Measurements from ENCODE around the gene DPP7. TPM values are rescaled to one million over a fixed set of nuclear protein-coding genes. Genes with fewer than 3 reads are reported as not detected.

Gene DPP7
- total and polyA plus RNA-seq, 2 of the 4 experiments (the other 2 are of a cell fraction) = 14.9 to 76.4 TPM

- 0 out of 2 replicates have a peak overlapping the region, but pooled peaks have one; percentile 76 for H3K4me3 ChIP-seq (ENCODE audit: insufficient read depth, low read depth, low read length)
- H3K4me2 ChIP-seq (ENCODE audit: low read depth, low read length) = peak overlapping the region; percentile 86
- H3K4me1 ChIP-seq (ENCODE audit: control insufficient read depth, insufficient read depth, low read length) = peaks cover 12% of the 10 kb centered on the region; the same call in 1 of the 2 replicates
- H4K91ac ChIP-seq (ENCODE audit: insufficient read depth, low read depth, low read length) = no peak overlapping the region
- dilution Hi-C loops (cut with HindIII; ENCODE audit: low sequenced_read_pairs, unreplicated experiment) = no loop called here
- H3K79me1 ChIP-seq (ENCODE audit: low read depth in 1 of 2, low read length in 2 of 2) = peaks cover 13 to 40% of the 10 kb centered on the region in 2 experiments
- H2BK20ac ChIP-seq (ENCODE audit: low read depth, low read length) = no peak overlapping the region
- H4K8ac ChIP-seq (ENCODE audit: low read depth in 2 of 2, low read length in 2 of 2) = peak overlapping the region; percentile 17 to 96; a peak in 2 of 4 replicates
- no peak overlapping the region for H4K5ac ChIP-seq (ENCODE audit: low read depth, low read length)
- H2BK5ac ChIP-seq (ENCODE audit: low read depth, low read length, poor library complexity, severe bottlenecking) = no peak overlapping the region
- DNase-seq = no peak
- no peak overlapping the region for H2BK120ac ChIP-seq (ENCODE audit: low read depth, low read length)
- H4K20me1 ChIP-seq (ENCODE audit: insufficient read depth, low read length) = peaks cover 8% of the 10 kb centered on the region; the same call in 1 of the 2 replicates
- H3K14ac ChIP-seq (replicated peaks; ENCODE audit: low read depth, low read length) = no peak overlapping the region
- no peak overlapping the region for H3K18ac ChIP-seq (ENCODE audit: low read depth, low read length)
- 0 out of 2 replicates have a peak overlapping the region, but pooled peaks have one; percentile 36 for H3K56ac ChIP-seq (ENCODE audit: extremely low read depth, insufficient read depth, low read length)
- ChIA-PET POLR2A (ENCODE audit: unreplicated experiment) (no interaction called here), CTCF (interaction anchor here (0.6 kb wide), 1 partner anchor 15 kb away, joined by 4 read pairs; no protein-coding TSS in a partner anchor)
- H3K27ac ChIP-seq (ENCODE audit: insufficient read depth, low read length) = no peak overlapping the region
- H3K9me3 ChIP-seq (ENCODE audit: control insufficient read depth, insufficient read depth, low read length) = peaks cover 4% of the 10 kb centered on the region; the same call in 1 of the 2 replicates
- H3K9ac ChIP-seq (ENCODE audit: low read depth, low read length) = 0 out of 2 replicates have a peak overlapping the region, but pooled peaks have one; percentile 90
- intact Hi-C loops (cut with micrococcal nuclease) = no loop called here
- peak overlapping the region; percentile 80; the same call in 1 of the 2 replicates for H2AK5ac ChIP-seq (ENCODE audit: low read depth, low read length)
- H2AFZ ChIP-seq (replicated peaks; ENCODE audit: low read length, poor library complexity) = no peak overlapping the region
- BruUV-seq (replicated peaks) = no TSS peak
- H3K4ac ChIP-seq (ENCODE audit: low read depth, low read length) = no peak overlapping the region; the same call in 1 of the 2 replicates
- peak overlapping the region; percentile 54; the same call in 1 of the 2 replicates for H3K23ac ChIP-seq (ENCODE audit: low read depth, low read length)
- H2AK9ac ChIP-seq (replicated peaks; ENCODE audit: low read depth, low read length, poor library complexity) = peak overlapping the region; percentile 96
- in situ Hi-C loops (cut with MboI; ENCODE audit: low sequenced_read_pairs) = no loop called here
- TF ChIP-seq FOS (IDR thresholded peaks at IDR 0.05; ENCODE audit: low read depth, low read length) (no peak), MAFK (IDR thresholded peaks at IDR 0.05; ENCODE audit: low read depth, low read length) (no peak), NFE2L2 (IDR thresholded peaks at IDR 0.05; ENCODE audit: low read depth, low read length) (no peak), POLR2A (IDR thresholded peaks at IDR 0.05; ENCODE audit: low read depth, low read length) (no peak), MXI1 (IDR thresholded peaks at IDR 0.05; ENCODE audit: borderline replicate concordance, low read depth, low read length) (no peak), RFX5 (IDR thresholded peaks at IDR 0.05; ENCODE audit: low read depth, low read length) (no peak), MAZ (IDR thresholded peaks at IDR 0.05; ENCODE audit: borderline replicate concordance, low read depth, low read length) (no peak), CTCF (conservative IDR thresholded peaks at IDR 0.05; ENCODE audit: low read depth, low read length) (no peak), CEBPB (IDR thresholded peaks at IDR 0.05; ENCODE audit: low read depth, low read length) (no peak), USF2 (IDR thresholded peaks at IDR 0.05; ENCODE audit: low read depth, low read length) (no peak), RCOR1 (IDR thresholded peaks at IDR 0.05; ENCODE audit: insufficient replicate concordance, low read length) (no peak)
- H3K27me3 ChIP-seq (ENCODE audit: control insufficient read depth, insufficient read depth, low read length) = no peaks in the 10 kb centered on the region
- H3K9me1 ChIP-seq (ENCODE audit: insufficient read depth, low read length) = peaks cover 16% of the 10 kb centered on the region
- ATAC-seq (ENCODE audit: low read depth) = no peak
- no peaks in the 10 kb centered on the region for H3K36me3 ChIP-seq (ENCODE audit: control insufficient read depth, insufficient read depth, low read length)
- 83% methylated on average over 8 of the region's 19 CpGs; no CpG with 5 or more reads in 1 of the 2 experiments for WGBS, 2 experiments (ENCODE audit: extremely low coverage in 2 of 2, insufficient read length in 1 of 2)
- H2BK15ac ChIP-seq (ENCODE audit: low read depth, low read length) = no peak overlapping the region
Observed at GRCh38 chr9:137128158-137128861, 13.8 kb upstream of the DPP7 start.

Measured in IMR-90 (cell line).